CD4-positive, alpha-beta T cell treated with Interleukin-15 for 4 hours (primary cell): Measurements from ENCODE around the gene RAB3GAP1.
"Not testable (repeated sequence)": the region's sequence is repeated elsewhere in the genome, so short reads cannot be mapped to it uniquely, and the experiment has no call there.

ENCODE experiments used
- DNase-seq: peaks from one replicate; pipeline ENCODE4 v3.0.0-alpha.2; 2020; ENCODE audit warnings: low spot score

Gene RAB3GAP1

GRCh38 chr2:135055182-135055786 lies 3.2 kb downstream of the RAB3GAP1 start:
- DNase-seq = no peak

- DNase-seq = no peak
These were observed 4.7 kb downstream of the RAB3GAP1 start for GRCh38 chr2:135056790-135057189.

- no peak for DNase-seq
These were observed 7.5 kb downstream of the RAB3GAP1 start for GRCh38 chr2:135059577-135059976.

GRCh38 chr2:135063210-135063609 lies 11.1 kb downstream of the RAB3GAP1 start:
- no peak for DNase-seq

GRCh38 chr2:135064149-135064548 lies 12.1 kb downstream of the RAB3GAP1 start:
- DNase-seq = no peak

- DNase-seq = no peak
These were observed 14.6 kb downstream of the RAB3GAP1 start for GRCh38 chr2:135066710-135067109.

- DNase-seq = no peak
These were observed 20.3 kb downstream of the RAB3GAP1 start for GRCh38 chr2:135072125-135072997.

GRCh38 chr2:135074216-135074615 lies 22.1 kb downstream of the RAB3GAP1 start:
- DNase-seq = no peak

GRCh38 chr2:135076556-135076955 lies 24.5 kb downstream of the RAB3GAP1 start:
- DNase-seq = no peak

- DNase-seq = no peak
These were observed 26.3 kb downstream of the RAB3GAP1 start for GRCh38 chr2:135078417-135078816.

- no peak for DNase-seq
These were observed 34.1 kb downstream of the RAB3GAP1 start for GRCh38 chr2:135086222-135086621.

GRCh38 chr2:135089597-135089996 lies 37.5 kb downstream of the RAB3GAP1 start:
- DNase-seq = not testable (repeated sequence)

- DNase-seq = no peak
These were observed 39.6 kb downstream of the RAB3GAP1 start for GRCh38 chr2:135091681-135092080.

GRCh38 chr2:135093193-135093592 lies 41.1 kb downstream of the RAB3GAP1 start:
- DNase-seq = no peak

GRCh38 chr2:135093670-135094330 lies 41.7 kb downstream of the RAB3GAP1 start:
- DNase-seq = no peak

GRCh38 chr2:135094508-135094907 lies 42.4 kb downstream of the RAB3GAP1 start:
- DNase-seq = no peak

- no peak for DNase-seq
These were observed 43.5 kb downstream of the RAB3GAP1 start for GRCh38 chr2:135095591-135095990.

GRCh38 chr2:135096665-135097446 lies 44.8 kb downstream of the RAB3GAP1 start:
- DNase-seq = no peak

- DNase-seq = no peak
These were observed 45.6 kb downstream of the RAB3GAP1 start for GRCh38 chr2:135097532-135098231.

GRCh38 chr2:135099802-135100483 lies 47.9 kb downstream of the RAB3GAP1 start:
- no peak for DNase-seq

- no peak for DNase-seq
These were observed 51.8 kb downstream of the RAB3GAP1 start for GRCh38 chr2:135103843-135104242.
